ENCODE results near the gene RPS19.

RPS19 gene
- 648 to 813 reads per million in 2 donors for total RNA-seq

DNA sequence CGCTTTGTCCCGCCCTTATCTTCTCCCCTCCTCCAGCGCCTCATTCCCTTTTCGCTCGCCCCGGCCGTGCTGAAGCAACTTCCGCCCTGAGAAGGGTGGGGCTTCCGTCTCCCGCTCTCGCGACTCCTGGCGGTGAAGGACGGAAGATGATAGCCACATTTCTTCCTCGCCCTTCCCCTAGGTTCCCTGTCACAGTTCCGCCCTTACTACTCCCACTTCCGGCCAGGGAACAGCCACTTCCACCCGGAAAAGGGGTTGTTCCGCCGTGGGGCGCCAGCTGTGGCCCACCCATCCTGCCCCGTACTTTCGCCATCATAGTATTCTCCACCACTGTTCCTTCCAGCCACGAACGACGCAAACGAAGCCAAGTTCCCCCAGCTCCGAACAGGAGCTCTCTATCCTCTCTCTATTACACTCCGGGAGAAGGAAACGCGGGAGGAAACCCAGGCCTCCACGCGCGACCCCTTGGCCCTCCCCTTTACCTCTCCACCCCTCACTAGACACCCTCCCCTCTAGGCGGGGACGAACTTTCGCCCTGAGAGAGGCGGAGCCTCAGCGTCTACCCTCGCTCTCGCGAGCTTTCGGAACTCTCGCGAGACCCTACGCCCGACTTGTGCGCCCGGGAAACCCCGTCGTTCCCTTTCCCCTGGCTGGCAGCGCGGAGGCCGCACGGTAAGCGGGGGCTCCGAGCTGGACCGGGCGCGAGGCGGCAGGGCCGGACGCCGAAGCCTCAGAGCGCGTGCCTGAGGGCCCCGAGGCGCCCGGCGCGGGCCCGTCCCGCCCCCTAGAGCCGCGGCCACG, at the start of gene RPS19:
TSS of gene RPS19 (plus strand) at position 638 of the 801 bp plus-strand sequence. CDS start 520 bp downstream, outside the sequence.
- DNase-seq: peak; percentile 92 to 98 (median 97)

DNA sequence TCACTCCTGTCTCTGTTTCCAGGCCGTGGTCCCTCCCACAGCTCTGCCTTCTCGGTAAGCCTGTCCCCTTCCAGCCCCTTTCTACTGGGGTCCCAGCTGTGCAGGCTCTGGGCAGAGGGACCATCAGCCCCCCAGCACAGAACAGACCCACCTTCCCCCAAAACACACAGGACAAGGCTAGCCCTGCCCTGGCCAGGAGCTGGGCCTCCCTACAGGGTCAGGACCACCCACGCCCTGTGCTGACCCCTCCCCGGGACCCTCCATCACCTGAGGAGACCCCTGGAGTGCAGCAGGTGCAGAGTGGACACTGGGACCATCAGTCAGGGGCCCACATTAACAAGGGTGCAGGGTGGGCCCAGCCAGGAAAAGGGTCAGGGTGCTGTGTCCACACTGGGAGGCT, 49.8 kb upstream of the RPS19 start:
- DNase-seq: no peak

DNA sequence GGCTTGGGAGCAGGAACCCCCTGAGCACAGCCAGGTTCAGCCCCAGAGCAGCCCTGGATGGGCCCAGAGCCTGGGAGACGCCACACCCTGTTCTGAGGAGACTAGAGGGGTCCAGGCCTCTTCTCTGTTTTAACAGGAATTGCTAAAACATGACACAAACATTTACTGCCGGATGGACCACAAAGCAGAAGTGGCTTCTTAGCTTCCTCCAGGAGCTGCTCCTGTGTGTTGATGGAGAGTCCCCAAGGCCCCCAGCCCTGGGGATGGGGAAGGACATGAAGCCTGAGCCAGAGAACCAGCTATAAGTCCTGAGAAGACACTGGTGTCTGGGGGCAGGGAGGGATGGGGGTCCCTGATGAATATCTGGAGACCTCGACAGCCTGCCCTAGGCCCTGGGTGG, 49.0 kb upstream of the RPS19 start:
- no peak for DNase-seq

DNA sequence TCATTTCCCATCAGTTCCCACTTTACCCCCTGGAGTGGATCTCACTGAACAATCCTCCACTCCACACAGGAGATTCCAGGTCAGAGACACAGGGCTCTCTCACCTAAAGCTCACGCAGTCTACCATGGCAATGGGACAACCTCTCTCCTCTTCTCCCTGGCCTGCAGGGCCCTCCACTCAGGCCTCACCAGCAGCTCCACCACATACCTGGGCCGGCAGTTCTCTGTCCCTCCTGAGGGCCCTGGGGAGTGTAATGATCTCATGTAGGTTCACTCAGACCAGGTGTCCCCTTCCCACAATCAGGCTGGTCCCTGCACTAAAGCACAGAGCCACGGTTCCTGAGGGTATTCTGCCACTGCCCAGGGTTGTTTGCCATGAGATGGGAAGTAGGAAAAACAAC, 48.1 kb upstream of the RPS19 start:
- DNase-seq: no peak

DNA sequence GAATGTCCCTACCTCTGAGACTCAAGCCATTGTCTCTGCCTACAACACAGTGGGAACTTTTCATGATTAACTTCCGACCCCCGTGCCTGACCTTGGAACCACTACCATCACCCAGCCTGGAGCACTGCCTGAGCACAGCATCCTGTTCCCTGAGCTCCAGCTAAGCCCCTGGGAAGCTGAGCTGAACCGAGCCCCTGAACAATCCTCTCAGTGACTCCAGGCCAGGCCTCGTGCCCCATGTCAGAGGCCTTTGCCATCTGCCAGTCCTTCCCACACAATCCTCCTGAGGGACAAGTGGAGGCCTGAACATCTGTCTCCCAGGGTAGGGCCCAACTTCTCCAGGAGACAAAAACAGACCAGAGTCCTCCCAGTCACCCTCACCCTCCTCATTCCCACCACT, 46.1 kb upstream of the RPS19 start:
- DNase-seq: no peak

DNA sequence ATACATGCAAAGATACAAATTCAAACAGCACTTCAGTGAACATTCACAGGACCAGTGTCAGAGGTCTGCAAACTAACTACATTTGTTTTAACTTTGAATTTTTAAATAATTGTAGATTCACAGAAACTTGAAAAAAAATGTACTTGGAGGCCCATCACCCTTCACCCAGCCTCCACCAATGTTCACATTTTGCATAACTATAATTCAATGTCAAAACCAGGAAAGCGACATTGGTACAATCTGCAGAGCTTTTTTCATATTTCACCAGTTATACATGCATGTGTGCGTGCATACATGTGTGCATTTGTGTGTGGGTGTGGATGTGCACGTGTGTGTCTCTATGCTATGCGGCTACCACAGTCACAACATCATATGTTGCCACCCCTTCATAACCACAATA, 44.8 kb upstream of the RPS19 start:
- no peak for DNase-seq

DNA sequence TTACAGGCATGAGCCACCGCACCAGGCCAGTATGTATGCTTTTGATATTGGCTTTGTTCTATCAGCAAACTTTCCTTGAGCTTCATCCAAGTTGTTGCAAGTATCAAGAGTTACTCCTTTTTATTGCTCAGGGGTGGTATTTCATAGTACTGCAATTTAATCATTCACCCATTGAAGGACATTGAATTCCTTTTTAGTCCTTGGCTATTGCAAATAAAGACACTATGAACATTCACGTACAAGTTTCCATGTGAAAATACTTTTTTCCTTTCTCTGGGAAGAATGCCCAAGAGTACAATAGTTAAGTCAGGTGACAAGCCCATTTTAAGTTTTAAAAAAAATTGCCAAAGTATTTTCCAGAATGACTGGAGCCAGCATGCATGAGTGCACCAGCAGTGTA, 43.3 kb upstream of the RPS19 start:
- DNase-seq: no peak

DNA sequence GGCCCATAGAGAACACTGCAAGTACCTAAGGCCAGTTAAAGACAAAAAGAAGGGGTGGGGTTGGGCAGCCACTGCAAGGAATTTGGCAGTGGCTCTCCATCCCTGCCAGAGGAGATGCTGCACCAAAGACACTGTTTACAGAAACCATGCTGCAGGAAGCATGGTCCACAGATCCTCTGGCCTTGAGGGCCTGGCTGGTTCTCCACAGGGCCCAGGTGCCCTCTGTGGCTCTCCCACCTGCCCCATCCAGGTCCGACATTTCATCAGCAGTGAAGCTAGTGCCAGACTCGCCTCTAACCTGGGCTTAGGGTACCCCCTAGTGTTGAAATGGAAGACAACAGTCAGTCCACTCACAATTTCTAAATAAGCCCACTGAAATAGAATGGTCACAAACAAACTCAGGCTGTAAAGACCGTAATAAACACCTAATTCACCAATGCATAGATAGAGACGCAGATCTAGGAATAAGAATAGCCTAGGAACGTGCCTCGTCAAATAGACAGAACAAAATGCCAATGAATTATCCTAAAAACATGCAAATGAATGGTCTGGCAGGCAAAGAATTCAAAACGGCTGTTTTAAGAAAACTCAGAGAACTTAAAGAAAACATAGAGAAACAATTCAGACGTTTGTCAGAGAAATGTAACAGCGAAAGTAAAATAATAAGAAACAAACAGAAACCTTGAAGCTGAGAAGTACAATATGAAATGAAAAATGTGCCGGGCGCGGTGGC, 38.9 kb upstream of the RPS19 start:
- DNase-seq: peak in 2 of 5 experiments; percentile 15 to 43

DNA sequence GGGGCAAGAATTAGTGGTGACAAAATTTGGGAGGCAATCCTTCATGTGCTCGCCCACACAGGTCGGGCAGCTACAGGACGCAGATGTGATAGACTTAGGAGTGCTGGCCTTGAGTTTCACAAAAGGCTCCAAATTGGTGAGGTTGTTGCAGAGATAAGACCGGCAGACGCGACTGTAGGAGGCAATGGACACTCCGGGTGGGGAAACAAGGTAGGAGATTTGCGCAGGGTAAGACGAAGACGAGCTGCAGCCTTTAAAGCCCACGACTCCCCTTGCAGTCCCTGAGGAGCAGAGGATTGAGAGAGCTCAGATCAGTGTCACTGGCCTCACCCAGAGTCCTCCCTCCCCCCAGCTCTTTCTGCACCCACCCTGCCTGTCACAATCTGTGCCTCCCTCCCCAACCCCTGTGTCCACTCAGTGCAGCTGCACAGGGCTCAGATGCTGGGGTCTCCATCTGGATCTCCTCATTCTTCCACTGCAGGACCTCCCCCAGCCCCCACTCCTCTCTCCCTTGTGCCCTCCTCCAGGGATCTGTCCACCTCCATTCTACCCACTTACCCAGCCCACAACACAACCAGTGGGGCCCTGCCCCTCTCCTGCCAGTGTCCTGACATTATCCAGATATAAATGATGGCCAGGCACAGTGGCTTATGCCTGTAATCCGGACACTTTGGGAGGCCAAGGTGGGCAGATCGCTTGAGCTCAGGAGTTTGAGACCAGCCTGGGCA, 21.9 kb upstream of the RPS19 start:
- DNase-seq: no peak

DNA sequence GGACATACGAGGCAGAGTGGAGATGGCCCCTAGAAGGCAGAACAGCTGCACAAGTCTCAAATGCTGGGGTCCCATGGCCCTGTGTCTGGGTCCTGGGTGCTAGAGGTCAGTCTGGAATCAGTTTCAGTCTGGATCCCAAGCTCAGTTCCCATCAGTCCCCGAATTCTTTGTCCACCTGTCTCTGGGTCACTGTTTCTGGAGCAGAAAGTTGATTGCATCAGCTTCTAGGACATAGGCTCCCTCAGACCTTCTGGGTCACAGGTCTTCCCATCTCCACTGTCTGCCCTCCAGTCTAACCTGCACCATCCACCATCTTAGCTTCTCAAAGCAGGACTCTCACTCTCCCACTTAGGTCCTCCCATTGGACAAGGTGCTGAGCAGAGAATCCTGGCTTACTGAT, 20.8 kb upstream of the RPS19 start:
- no peak for DNase-seq

DNA sequence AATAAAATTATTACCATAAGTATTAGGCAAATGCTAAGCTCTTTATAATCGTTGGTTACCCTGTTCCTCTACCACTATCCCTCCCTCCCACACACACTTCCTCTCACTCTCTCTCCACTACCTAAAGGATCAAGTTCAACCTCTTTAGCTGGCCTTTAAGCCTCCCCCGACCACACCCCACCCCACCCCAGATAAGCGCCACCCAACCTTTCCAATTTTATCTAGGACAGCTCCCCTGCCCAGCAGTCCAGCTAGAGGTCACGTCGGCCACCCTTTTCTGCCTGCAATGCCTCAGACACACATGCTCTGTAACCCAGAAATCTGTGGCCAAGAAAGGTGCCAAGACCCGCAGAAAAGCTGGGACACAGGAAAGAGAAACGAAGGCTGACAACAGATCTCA, 16.7 kb upstream of the RPS19 start:
- DNase-seq: no peak

DNA sequence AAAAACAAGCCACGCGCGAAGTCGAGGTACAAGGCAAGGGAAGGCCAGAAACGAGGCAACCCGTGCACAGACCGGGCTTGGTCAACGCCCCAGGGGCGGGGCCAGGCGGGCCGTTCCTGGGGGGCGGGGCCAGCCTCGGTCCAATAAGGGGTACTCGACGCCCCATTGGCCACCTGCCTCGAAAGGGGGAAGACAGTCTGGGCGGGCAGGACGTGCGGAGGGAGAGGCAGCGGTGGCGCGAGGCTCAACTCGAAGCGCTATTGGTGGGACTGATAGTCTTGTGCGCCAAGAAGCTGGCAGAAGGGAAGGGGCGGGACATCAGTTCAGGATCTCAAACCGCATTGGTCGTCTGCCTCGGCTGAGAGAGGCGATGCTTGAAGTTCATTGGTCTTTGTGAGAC, 15.5 kb upstream of the RPS19 start, which contains the start of gene LYPD4:
TSS of gene LYPD4 (minus strand) at position 83 of the 400 bp plus-strand sequence. CDS start 5,398 bp downstream, outside the sequence.
- no peak for DNase-seq

DNA sequence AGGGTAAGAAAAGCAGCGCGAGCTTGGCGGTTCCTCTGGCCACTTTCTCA, 15.2 kb upstream of the RPS19 start, which contains the start of gene DMRTC2:
TSS of gene DMRTC2 (plus strand) at position 42 of the 50 bp plus-strand sequence. CDS start 2,387 bp downstream, outside the sequence.
- DNase-seq: no peak

DNA sequence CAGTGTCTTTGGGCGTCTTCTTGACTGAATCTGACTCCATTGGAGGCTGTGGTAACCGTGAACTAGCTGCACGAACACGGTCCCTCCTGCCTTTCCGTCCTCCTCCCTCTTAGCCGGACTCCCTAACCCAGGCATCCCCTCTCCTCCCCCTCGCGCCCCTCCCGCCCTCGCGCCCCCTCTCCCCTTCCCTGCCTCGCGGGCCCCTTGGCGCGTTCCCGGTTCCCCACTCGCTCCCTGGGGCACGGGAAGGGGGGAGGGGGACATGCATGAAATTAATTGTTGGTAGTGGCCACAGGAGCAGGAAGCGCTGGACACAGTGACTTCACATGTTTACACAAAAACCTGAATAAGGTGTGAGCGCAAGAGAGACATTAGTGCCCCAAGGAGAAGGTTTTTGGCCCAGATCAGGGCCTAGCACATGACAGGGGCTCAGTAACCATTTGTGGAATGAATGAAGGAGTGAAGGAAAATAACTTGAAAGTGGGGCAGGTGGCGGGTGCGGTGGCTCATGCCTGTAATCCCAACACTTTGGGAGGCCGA, 14.9 kb upstream of the RPS19 start:
- DNase-seq: no peak

DNA sequence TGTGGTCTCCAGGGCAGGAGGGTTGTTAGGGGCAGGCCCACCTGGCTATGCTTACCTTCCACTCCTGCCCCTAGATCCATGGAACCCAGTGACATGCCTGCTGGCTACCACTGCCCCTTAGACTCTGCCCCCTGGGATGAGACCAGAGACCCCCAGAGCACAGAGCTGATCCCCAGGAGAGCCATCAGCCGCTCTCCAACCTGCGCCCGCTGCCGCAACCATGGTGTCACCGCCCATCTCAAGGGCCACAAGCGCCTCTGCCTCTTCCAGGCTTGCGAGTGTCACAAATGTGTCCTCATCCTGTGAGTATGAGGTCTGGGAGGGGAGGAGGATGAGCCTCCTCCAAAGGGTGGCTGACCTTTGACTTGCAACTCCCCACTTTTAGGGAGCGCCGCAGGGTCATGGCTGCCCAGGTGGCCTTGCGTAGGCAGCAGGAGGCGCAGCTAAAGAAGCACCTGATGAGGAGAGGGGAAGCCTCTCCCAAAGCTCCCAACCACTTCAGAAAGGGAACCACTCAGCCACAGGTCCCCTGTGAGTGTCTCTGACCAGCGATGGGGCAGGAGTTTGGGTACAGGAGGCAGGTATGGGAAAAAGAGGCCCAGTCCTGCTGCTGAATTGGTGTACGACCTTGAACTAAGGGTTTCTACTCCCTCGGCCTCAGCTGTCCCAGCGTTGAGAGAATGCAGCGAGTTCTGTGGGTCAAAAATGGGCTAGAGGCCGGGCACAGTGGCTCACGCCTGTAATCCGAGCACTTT, 12.5 kb upstream of the RPS19 start:
- DNase-seq: no peak

DNA sequence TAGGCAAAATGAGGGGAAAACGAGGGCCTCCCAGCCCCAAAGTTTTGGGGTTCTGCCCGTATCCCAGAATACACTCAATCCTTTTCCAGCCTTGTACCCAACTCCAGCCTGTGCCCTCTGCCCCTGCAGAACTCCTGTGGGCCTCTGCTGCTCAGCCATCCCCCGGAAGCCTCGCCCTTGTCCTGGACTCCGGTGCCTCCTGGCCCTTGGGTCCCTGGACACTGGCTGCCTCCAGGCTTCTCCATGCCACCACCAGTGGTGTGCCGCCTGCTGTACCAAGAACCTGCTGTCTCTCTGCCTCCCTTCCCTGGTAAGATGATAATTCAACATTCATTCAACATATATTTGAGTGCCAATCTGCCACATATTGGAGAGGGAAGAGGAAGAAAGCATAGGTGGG, 11.4 kb upstream of the RPS19 start:
- no peak for DNase-seq

DNA sequence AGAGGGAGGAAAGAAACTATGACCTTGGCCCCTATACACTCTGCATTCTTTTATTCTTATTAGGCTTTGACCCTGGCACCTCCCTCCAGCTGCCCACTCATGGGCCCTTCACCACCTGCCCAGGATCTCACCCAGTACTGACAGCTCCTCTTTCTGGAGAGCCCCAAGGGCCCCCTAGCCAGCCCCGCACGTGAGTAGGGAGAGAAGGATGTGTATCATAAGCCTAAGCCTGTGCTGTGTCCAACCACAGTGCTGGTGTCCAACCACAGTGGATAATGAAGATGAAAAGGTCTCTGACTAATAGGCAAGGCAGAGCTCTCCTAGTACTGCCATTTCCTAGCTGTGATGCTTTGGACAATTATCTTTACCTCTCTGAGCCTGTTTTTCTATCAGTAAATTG, 11.0 kb upstream of the RPS19 start:
- no peak for DNase-seq

DNA sequence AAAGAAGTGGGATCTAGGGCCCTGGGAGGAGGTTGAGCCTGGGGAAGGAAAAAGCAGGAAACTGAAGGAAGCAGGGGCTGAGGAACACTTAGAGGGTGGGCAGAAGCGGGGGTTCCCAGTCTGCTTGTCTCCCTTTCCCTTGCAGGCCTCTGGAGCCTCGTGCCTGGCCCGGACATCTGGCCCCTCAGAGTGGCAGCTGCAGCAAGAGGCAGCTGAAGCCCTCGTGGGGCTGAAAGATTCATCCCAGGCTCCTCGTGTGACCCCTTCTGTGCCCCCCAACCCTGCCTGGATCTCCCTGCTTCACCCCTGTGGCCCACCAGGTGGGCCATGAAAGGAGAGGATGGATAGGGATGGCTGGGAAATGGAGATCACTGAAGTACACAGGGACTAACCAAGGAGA, 9.7 kb upstream of the RPS19 start:
- DNase-seq: no peak

DNA sequence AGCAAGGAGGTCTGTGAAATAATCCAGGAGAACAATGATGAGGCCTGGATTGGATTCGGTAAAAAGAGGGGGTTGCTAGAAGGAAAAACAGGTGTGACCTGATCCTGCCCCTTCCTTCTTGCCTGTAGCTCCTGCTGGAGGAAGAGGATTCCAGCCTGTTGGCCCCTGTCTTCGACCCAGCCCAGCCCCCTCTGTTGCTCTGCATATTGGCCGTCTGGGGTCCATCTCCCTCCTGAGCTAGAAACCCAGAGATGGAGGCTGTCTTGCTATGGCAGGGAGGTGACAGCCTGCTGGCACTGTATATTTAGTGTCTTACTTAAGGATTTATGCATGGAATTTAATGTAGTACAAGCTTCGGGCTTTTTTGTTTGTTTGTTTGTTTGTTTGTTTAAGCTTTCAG, 8.6 kb upstream of the RPS19 start:
- DNase-seq: no peak

DNA sequence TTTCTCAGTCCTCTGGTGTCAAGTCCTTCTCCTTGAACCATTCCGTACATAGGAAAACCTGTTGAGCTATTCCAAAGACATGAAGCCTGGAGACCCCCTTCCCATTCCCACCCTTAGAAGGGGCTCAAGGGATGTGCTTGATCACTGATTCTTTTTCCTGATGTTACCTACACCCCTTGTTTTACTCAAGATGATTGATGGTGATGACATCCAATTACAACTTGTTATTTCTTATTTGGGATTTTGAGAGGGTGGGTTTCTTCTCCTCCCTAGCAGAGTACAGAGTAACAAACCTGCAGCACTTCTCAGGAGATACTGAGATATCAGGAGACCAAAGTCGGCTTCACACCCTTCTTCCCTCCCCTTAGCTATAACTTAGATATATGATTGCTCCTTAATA, 6.7 kb upstream of the RPS19 start:
- DNase-seq: no peak

DNA sequence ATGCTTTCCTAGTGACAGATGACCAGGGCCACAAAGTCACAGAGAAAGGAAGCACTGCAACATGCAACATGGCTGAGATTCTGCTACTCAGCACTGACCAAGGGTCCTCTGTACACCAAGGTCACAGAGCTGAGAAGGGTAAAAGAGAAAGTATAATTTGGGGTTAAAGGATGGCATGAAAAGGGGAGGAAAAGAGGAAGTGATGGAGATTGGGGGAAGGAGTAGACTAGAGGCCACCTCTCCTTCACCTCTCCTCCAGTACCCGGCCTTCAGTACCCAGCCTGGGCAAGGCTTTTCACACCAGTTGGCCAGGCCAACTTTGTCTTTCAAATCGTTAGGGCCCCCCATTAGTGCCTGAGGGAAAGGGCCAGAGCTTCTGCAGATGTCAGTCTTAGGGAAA, 6.3 kb upstream of the RPS19 start:
- DNase-seq: no peak

DNA sequence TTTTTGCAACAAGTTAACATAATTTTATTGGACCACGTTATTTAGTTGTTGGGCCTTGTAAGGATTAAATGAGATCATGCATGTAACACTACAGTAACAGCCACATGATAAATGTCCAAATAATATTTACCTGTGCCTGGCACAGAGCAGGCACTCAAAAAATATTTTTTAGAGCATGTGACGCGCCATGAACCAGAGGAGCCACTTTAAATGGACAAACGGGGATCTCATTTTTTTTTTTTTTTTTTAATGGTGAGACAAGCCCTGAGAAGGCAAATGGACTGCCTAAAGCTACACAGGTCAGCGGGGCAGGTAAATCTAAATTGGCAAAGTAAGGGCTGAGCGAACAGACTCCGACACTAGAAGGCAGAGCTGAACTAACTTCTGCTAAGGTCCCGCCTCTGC, 840 bp upstream of the RPS19 start:
- DNase-seq: no peak

Data from T-helper 2 cell (primary cell).